PC-9 (cell line): ENCODE measurements around the gene SORD. TPM values are rescaled to one million over a fixed set of nuclear protein-coding genes. Genes with fewer than 3 reads are reported as not detected.
"Not testable (repeated sequence)": the region's sequence is repeated elsewhere in the genome, so short reads cannot be mapped to it uniquely, and the experiment has no call there.

ENCODE experiments used
- BruUV-seq: library from RNA; stranded (reverse); fragments of 400-500 nt; replicated peaks from 2 replicates; lab custom pipeline; 2021; lab: Mats Ljungman, UMichigan
- CTCF ChIA-PET: fragments of 300-600 bp; sonication (Branson Sonifier 250); formaldehyde crosslinking; loops from one replicate; lab custom pipeline; 2022; ENCODE audit warnings: antibody characterized with exemption; lab: Charles Lee
- POLR2A ChIA-PET: fragments of 300-600 bp; sonication (Branson Sonifier 250); formaldehyde crosslinking; loops from one replicate; lab custom pipeline; 2022; ENCODE audit warnings: antibody characterized with exemption; ENCODE audit not compliant: unreplicated experiment; lab: Charles Lee
- DNase-seq, 2 experiments: peaks; one replicate each; pipeline versions ENCODE4 v3.0.0 to v3.0.0-alpha.2; 2015 to 2022; ENCODE audit warnings: mixed read lengths in 1 of 2
- H2AFZ ChIP-seq: fragments of 200-600 bp; sonication (generic); 2 replicates; pipeline ENCODE4 v1.8.1; 2017; ENCODE audit warnings: antibody characterized with exemption
- H3F3A ChIP-seq: fragments of 200-600 bp; sonication (generic); 2 replicates; pipeline ENCODE4 v1.8.1; 2017; ENCODE audit warnings: antibody characterized with exemption, mild to moderate bottlenecking, low read depth; ENCODE audit not compliant: insufficient read depth
- H3K27ac ChIP-seq: fragments of 200-600 bp; sonication (generic); 2 replicates; pipeline ENCODE4 v1.6.1; 2016; ENCODE audit warnings: mixed run types
- H3K27me3 ChIP-seq: fragments of 200-600 bp; sonication (generic); 2 replicates; pipeline ENCODE4 v1.6.1; 2016; ENCODE audit warnings: low read depth, mixed run types; ENCODE audit not compliant: insufficient read depth
- H3K36me3 ChIP-seq: fragments of 200-600 bp; sonication (generic); 2 replicates; pipeline ENCODE4 v1.6.1; 2016; ENCODE audit warnings: low read depth, mixed run types
- H3K4me1 ChIP-seq: fragments of 200-600 bp; sonication (generic); replicated peaks from 2 replicates; pipeline ENCODE4 v1.6.1; 2016; ENCODE audit warnings: mixed run types; ENCODE audit not compliant: insufficient read depth
- H3K4me2 ChIP-seq: fragments of 200-600 bp; sonication (generic); 2 replicates; pipeline ENCODE4 v1.6.1; 2017; ENCODE audit warnings: mixed run types
- H3K4me3 ChIP-seq: fragments of 200-600 bp; sonication (generic); 2 replicates; pipeline ENCODE4 v1.6.1; 2016; ENCODE audit warnings: mixed run types
- H3K79me2 ChIP-seq: fragments of 200-600 bp; sonication (generic); 2 replicates; pipeline ENCODE4 v1.6.1; 2017; ENCODE audit warnings: low read depth, mixed run types
- H3K9me2 ChIP-seq: fragments of 200-600 bp; sonication (generic); 2 replicates; pipeline ENCODE4 v1.8.1; 2017; ENCODE audit warnings: mild to moderate bottlenecking; ENCODE audit not compliant: insufficient read depth
- H3K9me3 ChIP-seq: fragments of 200-600 bp; sonication (generic); 2 replicates; pipeline ENCODE4 v1.8.1; 2016; ENCODE audit warnings: low read depth; ENCODE audit not compliant: insufficient read depth
- H4K20me1 ChIP-seq: fragments of 200-600 bp; sonication (generic); 2 replicates; pipeline ENCODE4 v1.8.1; 2017; ENCODE audit not compliant: insufficient read depth
- CTCF ChIP-seq: fragments of 200-600 bp; sonication (generic); conservative IDR thresholded peaks from 2 replicates; pipeline ENCODE4 v1.6.1; 2017; ENCODE audit warnings: mixed run types, antibody characterized with exemption, mild to moderate bottlenecking, moderate library complexity
- EZH2 ChIP-seq: fragments of 200-600 bp; sonication (generic); IDR thresholded peaks from 2 replicates; pipeline ENCODE4 v1.8.0; 2017; ENCODE audit warnings: antibody characterized with exemption, low read depth
- intact Hi-C: fragments of 100-400 bp; cut with micrococcal nuclease; formaldehyde crosslinking; loops from one replicate; pipeline ENCODE4 v1.10.0; 2022; ENCODE audit not compliant: unreplicated experiment
- total RNA-seq: library from RNA; stranded (reverse); gene quantifications from 2 replicates; pipeline ENCODE4 v1.2.3, GENCODE V29; 2021

Gene SORD
- total RNA-seq, 1 experiment from 2014 or later: 66.4 TPM

- ChIA-PET POLR2A (no interaction called here), CTCF (no interaction called here)
- intact Hi-C loops: no loop called here
- Histone ChIP-seq H3K4me3 (no peak overlapping the region), H3K9me2 (no peaks in the 10 kb centered on the region), H2AFZ (no peak overlapping the region), H3K27ac (no peak overlapping the region), H3K4me2 (no peak overlapping the region), H4K20me1 (no peaks in the 10 kb centered on the region), H3K4me1 (no peaks in the 10 kb centered on the region), H3F3A (no peaks in the 10 kb centered on the region), H3K36me3 (no peaks in the 10 kb centered on the region), H3K27me3 (no peaks in the 10 kb centered on the region; the same call in 1 of the 2 replicates), H3K79me2 (no peaks in the 10 kb centered on the region), H3K9me3 (no peaks in the 10 kb centered on the region)
- no peak for DNase-seq
- BruUV-seq: no TSS peak
- TF ChIP-seq EZH2: no peak
These were observed 23.9 kb upstream of the SORD start for GRCh38 chr15:44999105-44999504.

GRCh38 chr15:45001180-45001579 is 21.8 kb upstream of the SORD start:
- POLR2A ChIA-PET, H2AFZ ChIP-seq, H3K36me3 ChIP-seq, H3K4me1 ChIP-seq, intact Hi-C loops, H3K4me3 ChIP-seq, H3K9me2 ChIP-seq, H3K27me3 ChIP-seq, H3F3A ChIP-seq, H3K4me2 ChIP-seq, H3K27ac ChIP-seq, H3K9me3 ChIP-seq, BruUV-seq, H4K20me1 ChIP-seq, DNase-seq, H3K79me2 ChIP-seq, CTCF ChIA-PET: not testable (repeated sequence)

GRCh38 chr15:45003731-45004410 is 19.1 kb upstream of the SORD start:
- CTCF ChIA-PET: interaction anchor here (0.6 kb wide), 1 partner anchor 70 kb away, joined by 5 read pairs; no protein-coding TSS in a partner anchor

GRCh38 chr15:45004590-45005175 is 18.3 kb upstream of the SORD start:
- CTCF ChIA-PET, H3F3A ChIP-seq, H2AFZ ChIP-seq, H4K20me1 ChIP-seq, H3K27ac ChIP-seq, H3K27me3 ChIP-seq, H3K9me3 ChIP-seq, H3K9me2 ChIP-seq, H3K4me2 ChIP-seq, BruUV-seq, POLR2A ChIA-PET, H3K4me1 ChIP-seq, H3K4me3 ChIP-seq, DNase-seq, H3K79me2 ChIP-seq, intact Hi-C loops, H3K36me3 ChIP-seq: not testable (repeated sequence)

More at GRCh38 chr15:45003731-45004410, 19.1 kb upstream of the SORD start:
- H3K4me2 ChIP-seq, H3K9me2 ChIP-seq, H3K79me2 ChIP-seq, H2AFZ ChIP-seq, intact Hi-C loops, H3K36me3 ChIP-seq, H4K20me1 ChIP-seq, H3K9me3 ChIP-seq, H3K4me3 ChIP-seq, H3K27me3 ChIP-seq, H3K27ac ChIP-seq, DNase-seq, H3F3A ChIP-seq, H3K4me1 ChIP-seq, BruUV-seq: not testable (repeated sequence)
- POLR2A ChIA-PET: interaction anchor here (0.6 kb wide), 1 partner anchor 19 kb away, joined by 3 read pairs; the partner anchor contains the start of gene SORD

- Histone ChIP-seq H2AFZ (no peak overlapping the region), H3K4me1 (no peaks in the 10 kb centered on the region), H3K9me2 (no peaks in the 10 kb centered on the region), H3K4me2 (no peak overlapping the region), H3K36me3 (no peaks in the 10 kb centered on the region), H3K4me3 (no peak overlapping the region), H3K79me2 (no peaks in the 10 kb centered on the region), H3K9me3 (no peaks in the 10 kb centered on the region), H3K27me3 (peaks cover 17% of the 10 kb centered on the region; the same call in 1 of the 2 replicates), H3K27ac (no peak overlapping the region), H4K20me1 (no peaks in the 10 kb centered on the region), H3F3A (no peaks in the 10 kb centered on the region)
- POLR2A ChIA-PET: no interaction called here
- no TSS peak for BruUV-seq
- DNase-seq: no peak
- CTCF ChIA-PET: no interaction called here
- TF ChIP-seq EZH2 (no peak), CTCF (no peak)
- intact Hi-C loops: no loop called here
These were observed 13.9 kb upstream of the SORD start for GRCh38 chr15:45009046-45009445.

- H3K4me3 ChIP-seq, H3K36me3 ChIP-seq, H3K4me2 ChIP-seq, POLR2A ChIA-PET, H3K27ac ChIP-seq, H3K9me3 ChIP-seq, H3F3A ChIP-seq, H3K4me1 ChIP-seq, H2AFZ ChIP-seq, H3K9me2 ChIP-seq, intact Hi-C loops, BruUV-seq, DNase-seq, H4K20me1 ChIP-seq, H3K79me2 ChIP-seq: not testable (repeated sequence)
- H3K27me3 ChIP-seq: peaks cover 22% of the 10 kb centered on the region
- CTCF ChIA-PET: interaction anchor here (0.8 kb wide), 1 partner anchor 103 kb away, joined by 3 read pairs; no protein-coding TSS in a partner anchor
These were observed 7.9 kb upstream of the SORD start for GRCh38 chr15:45015114-45015513.
